ENCODE data around the gene SYTL3.

SYTL3 gene

GRCh38 chr6:158793432-158793831 lies 143.6 kb downstream of the SYTL3 start:
- no peaks in the 10 kb centered on the region for H3K36me3 ChIP-seq (ENCODE audit: control insufficient read depth, insufficient read depth, low read length)
- no peaks in the 10 kb centered on the region for H3K9me3 ChIP-seq (ENCODE audit: control insufficient read depth, low read length)
- no peak overlapping the region for H3K4me3 ChIP-seq (ENCODE audit: insufficient read depth, low read depth, low read length)
- no peaks in the 10 kb centered on the region for H3K27me3 ChIP-seq (ENCODE audit: control insufficient read depth, insufficient read depth, low read length, poor library complexity, severe bottlenecking)
- no peaks in the 10 kb centered on the region for H3K4me1 ChIP-seq (ENCODE audit: control insufficient read depth, insufficient read depth, low read length)
- 47 to 70% methylated on average over 1 of the region's 1 CpG for WGBS, 2 experiments
- no peak overlapping the region for H3K27ac ChIP-seq (ENCODE audit: insufficient read depth, low read depth, low read length, poor library complexity, severe bottlenecking)

GRCh38 chr6:158795516-158795915 lies 145.7 kb downstream of the SYTL3 start:
- Histone ChIP-seq H3K36me3 (ENCODE audit: control insufficient read depth, insufficient read depth, low read length) (no peaks in the 10 kb centered on the region), H3K27ac (ENCODE audit: insufficient read depth, low read depth, low read length, poor library complexity, severe bottlenecking) (no peak overlapping the region), H3K27me3 (ENCODE audit: control insufficient read depth, insufficient read depth, low read length, poor library complexity, severe bottlenecking) (no peaks in the 10 kb centered on the region), H3K9me3 (ENCODE audit: control insufficient read depth, low read length) (no peaks in the 10 kb centered on the region), H3K4me3 (ENCODE audit: insufficient read depth, low read depth, low read length) (no peak overlapping the region), H3K4me1 (ENCODE audit: control insufficient read depth, insufficient read depth, low read length) (no peaks in the 10 kb centered on the region)
- WGBS, 2 experiments = 94 to 98% methylated on average over 5 of the region's 5 CpGs

DNA sequence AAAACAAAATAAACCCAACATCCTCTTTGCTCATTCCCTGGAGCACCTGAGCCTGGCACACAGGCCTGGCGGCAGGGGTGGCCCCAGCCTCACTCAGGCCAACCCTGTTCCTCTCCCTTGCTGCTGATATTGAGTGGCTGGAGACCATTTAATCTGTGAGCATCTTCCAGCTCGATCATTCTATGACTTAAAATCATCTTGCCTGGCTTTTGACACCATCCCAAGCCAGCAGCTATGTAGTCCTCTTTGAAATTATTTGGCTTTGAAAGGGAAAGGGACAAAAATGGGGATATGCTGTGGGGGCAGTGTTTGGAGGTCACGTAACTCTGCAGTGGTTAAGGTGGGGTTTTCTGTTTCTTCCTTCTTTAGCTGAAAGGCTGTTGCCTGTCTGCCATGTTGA lies 146.5 kb downstream of the SYTL3 start:
- Histone ChIP-seq H3K9me3 (ENCODE audit: control insufficient read depth, low read length) (no peaks in the 10 kb centered on the region), H3K27ac (ENCODE audit: insufficient read depth, low read depth, low read length, poor library complexity, severe bottlenecking) (no peak overlapping the region), H3K36me3 (ENCODE audit: control insufficient read depth, insufficient read depth, low read length) (no peaks in the 10 kb centered on the region), H3K4me3 (ENCODE audit: insufficient read depth, low read depth, low read length) (no peak overlapping the region), H3K4me1 (ENCODE audit: control insufficient read depth, insufficient read depth, low read length) (no peaks in the 10 kb centered on the region), H3K27me3 (ENCODE audit: control insufficient read depth, insufficient read depth, low read length, poor library complexity, severe bottlenecking) (no peaks in the 10 kb centered on the region)
- WGBS, 2 experiments = 62 to 63% methylated on average over 3 of the region's 3 CpGs

- H3K9me3 ChIP-seq (ENCODE audit: control insufficient read depth, low read length) = no peaks in the 10 kb centered on the region
- no peaks in the 10 kb centered on the region for H3K4me1 ChIP-seq (ENCODE audit: control insufficient read depth, insufficient read depth, low read length)
- H3K36me3 ChIP-seq (ENCODE audit: control insufficient read depth, insufficient read depth, low read length) = no peaks in the 10 kb centered on the region
- 92 to 94% methylated on average over 3 of the region's 3 CpGs for WGBS, 2 experiments
- H3K4me3 ChIP-seq (ENCODE audit: insufficient read depth, low read depth, low read length) = no peak overlapping the region
- H3K27ac ChIP-seq (ENCODE audit: insufficient read depth, low read depth, low read length, poor library complexity, severe bottlenecking) = no peak overlapping the region
- H3K27me3 ChIP-seq (ENCODE audit: control insufficient read depth, insufficient read depth, low read length, poor library complexity, severe bottlenecking) = no peaks in the 10 kb centered on the region
These were observed 147.8 kb downstream of the SYTL3 start for GRCh38 chr6:158797331-158798310.

DNA sequence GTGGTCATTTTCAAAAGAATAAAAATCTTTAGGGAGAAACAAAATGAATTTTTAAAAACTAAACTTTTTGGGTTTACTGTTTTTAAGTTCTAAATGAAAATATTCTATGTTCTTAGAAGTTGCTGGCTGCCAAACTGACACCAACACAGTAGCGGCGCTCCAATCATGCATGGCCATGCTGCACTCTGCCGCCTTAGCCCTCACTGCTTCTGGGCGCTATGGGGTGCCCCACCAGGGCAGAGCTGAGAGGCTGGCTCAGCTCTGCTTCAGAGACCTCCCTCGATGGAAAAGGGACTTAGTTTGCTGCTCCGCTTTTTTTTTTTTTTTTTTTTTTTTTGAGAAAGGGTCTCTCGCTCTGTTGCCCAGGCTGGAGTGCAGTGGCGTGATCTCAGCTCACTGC lies 148.5 kb downstream of the SYTL3 start:
- Histone ChIP-seq H3K4me1 (ENCODE audit: control insufficient read depth, insufficient read depth, low read length) (no peaks in the 10 kb centered on the region), H3K4me3 (ENCODE audit: insufficient read depth, low read depth, low read length) (no peak overlapping the region), H3K27me3 (ENCODE audit: control insufficient read depth, insufficient read depth, low read length, poor library complexity, severe bottlenecking) (no peaks in the 10 kb centered on the region), H3K27ac (ENCODE audit: insufficient read depth, low read depth, low read length, poor library complexity, severe bottlenecking) (no peak overlapping the region), H3K9me3 (ENCODE audit: control insufficient read depth, low read length) (no peaks in the 10 kb centered on the region), H3K36me3 (ENCODE audit: control insufficient read depth, insufficient read depth, low read length) (no peaks in the 10 kb centered on the region)
- WGBS, 2 experiments = 83 to 93% methylated on average over 8 of the region's 8 CpGs

GRCh38 chr6:158799051-158799792 lies 149.4 kb downstream of the SYTL3 start:
- Histone ChIP-seq H3K4me3 (ENCODE audit: insufficient read depth, low read depth, low read length) (no peak overlapping the region), H3K27ac (ENCODE audit: insufficient read depth, low read depth, low read length, poor library complexity, severe bottlenecking) (no peak overlapping the region), H3K36me3 (ENCODE audit: control insufficient read depth, insufficient read depth, low read length) (no peaks in the 10 kb centered on the region), H3K4me1 (ENCODE audit: control insufficient read depth, insufficient read depth, low read length) (no peaks in the 10 kb centered on the region), H3K9me3 (ENCODE audit: control insufficient read depth, low read length) (no peaks in the 10 kb centered on the region), H3K27me3 (ENCODE audit: control insufficient read depth, insufficient read depth, low read length, poor library complexity, severe bottlenecking) (no peaks in the 10 kb centered on the region)
- 91 to 93% methylated on average over 11 of the region's 11 CpGs for WGBS, 2 experiments

DNA sequence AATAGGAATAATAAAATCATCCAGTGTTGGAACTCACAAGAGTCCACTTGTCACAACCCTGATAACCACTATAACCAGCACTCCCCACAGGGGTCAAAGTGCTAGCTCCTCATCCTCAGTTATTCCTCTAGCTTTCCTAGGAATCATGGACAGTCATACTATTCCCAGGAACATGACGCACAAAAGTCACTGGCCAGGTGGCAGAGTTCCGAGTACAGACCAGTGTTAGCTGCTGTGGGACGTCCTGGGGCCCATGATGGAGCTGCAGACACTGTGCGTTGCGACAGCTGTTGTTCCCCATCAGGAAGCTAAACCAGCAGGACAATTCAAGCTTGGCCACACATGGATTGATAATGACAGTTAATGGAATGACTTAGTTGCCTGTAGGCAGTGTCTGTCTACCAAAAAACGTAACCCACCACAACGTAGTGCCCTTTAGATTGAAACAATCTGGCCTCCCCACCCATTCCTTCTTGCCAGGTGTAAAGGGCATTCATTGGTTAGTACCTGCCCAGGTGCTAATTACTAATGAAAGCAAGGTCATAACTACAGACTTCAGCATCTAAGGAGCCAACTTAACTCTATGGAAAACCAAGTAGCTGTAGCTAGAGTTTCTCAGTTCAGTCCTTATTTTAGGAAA lies 151.9 kb downstream of the SYTL3 start:
- no peaks in the 10 kb centered on the region for H3K4me1 ChIP-seq (ENCODE audit: control insufficient read depth, insufficient read depth, low read length)
- H3K27ac ChIP-seq (ENCODE audit: insufficient read depth, low read depth, low read length, poor library complexity, severe bottlenecking) = no peak overlapping the region
- H3K9me3 ChIP-seq (ENCODE audit: control insufficient read depth, low read length) = no peaks in the 10 kb centered on the region
- no peaks in the 10 kb centered on the region for H3K27me3 ChIP-seq (ENCODE audit: control insufficient read depth, insufficient read depth, low read length, poor library complexity, severe bottlenecking)
- H3K36me3 ChIP-seq (ENCODE audit: control insufficient read depth, insufficient read depth, low read length) = no peaks in the 10 kb centered on the region
- WGBS, 2 experiments = 87 to 88% methylated on average over 7 of the region's 7 CpGs
- H3K4me3 ChIP-seq (ENCODE audit: insufficient read depth, low read depth, low read length) = no peak overlapping the region

- Histone ChIP-seq H3K27ac (ENCODE audit: insufficient read depth, low read depth, low read length, poor library complexity, severe bottlenecking) (no peak overlapping the region), H3K9me3 (ENCODE audit: control insufficient read depth, low read length) (no peaks in the 10 kb centered on the region), H3K4me1 (ENCODE audit: control insufficient read depth, insufficient read depth, low read length) (no peaks in the 10 kb centered on the region), H3K36me3 (ENCODE audit: control insufficient read depth, insufficient read depth, low read length) (no peaks in the 10 kb centered on the region), H3K27me3 (ENCODE audit: control insufficient read depth, insufficient read depth, low read length, poor library complexity, severe bottlenecking) (no peaks in the 10 kb centered on the region), H3K4me3 (ENCODE audit: insufficient read depth, low read depth, low read length) (no peak overlapping the region)
- 90 to 91% methylated on average over 5 of the region's 5 CpGs for WGBS, 2 experiments
These were observed 153.9 kb downstream of the SYTL3 start for GRCh38 chr6:158803733-158804143.

DNA sequence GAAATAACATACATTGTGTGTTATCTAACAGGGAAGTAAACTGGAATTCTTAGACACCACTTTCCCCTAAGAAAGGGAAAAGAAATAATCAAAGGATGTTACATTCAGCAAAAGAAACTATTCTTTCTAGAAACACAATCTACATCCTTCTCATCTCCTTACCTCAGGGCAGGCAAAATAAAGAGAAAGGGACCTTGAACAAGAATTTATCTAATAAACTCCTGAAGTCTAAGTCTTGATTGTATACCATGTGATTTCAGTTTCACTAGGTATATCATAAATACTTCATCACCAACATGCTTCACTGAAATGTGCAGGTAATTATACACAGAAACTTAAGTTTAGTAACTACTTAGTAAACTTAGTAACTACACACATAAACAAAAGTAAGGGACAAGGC lies 154.4 kb downstream of the SYTL3 start:
- Histone ChIP-seq H3K27ac (ENCODE audit: insufficient read depth, low read depth, low read length, poor library complexity, severe bottlenecking) (no peak overlapping the region), H3K27me3 (ENCODE audit: control insufficient read depth, insufficient read depth, low read length, poor library complexity, severe bottlenecking) (no peaks in the 10 kb centered on the region), H3K4me1 (ENCODE audit: control insufficient read depth, insufficient read depth, low read length) (no peaks in the 10 kb centered on the region), H3K9me3 (ENCODE audit: control insufficient read depth, low read length) (no peaks in the 10 kb centered on the region), H3K36me3 (ENCODE audit: control insufficient read depth, insufficient read depth, low read length) (no peaks in the 10 kb centered on the region), H3K4me3 (ENCODE audit: insufficient read depth, low read depth, low read length) (no peak overlapping the region)

Measured in ectodermal cell (in vitro differentiated cells).